Activated CD8-positive, alpha-beta memory T cell treated with anti-CD3 and anti-CD28 coated beads for 36 hours (primary cell): ENCODE data around the gene ATP2B1. TPM values are rescaled to one million over a fixed set of nuclear protein-coding genes. Genes with fewer than 3 reads are reported as not detected.
"Not testable (repeated sequence)": the region's sequence is repeated elsewhere in the genome, so short reads cannot be mapped to it uniquely, and the experiment has no call there.

ENCODE experiments used
- CTCF ChIA-PET: fragments of 350-600 bp; sonication (Branson Sonifier 250); formaldehyde crosslinking; loops from one replicate; lab custom pipeline; 2021; ENCODE audit warnings: antibody characterized with exemption; lab: Charles Lee
- POLR2A ChIA-PET: fragments of 350-600 bp; sonication (Branson Sonifier 250); formaldehyde crosslinking; loops from one replicate; lab custom pipeline; 2021; ENCODE audit warnings: antibody characterized with exemption; lab: Charles Lee
- total RNA-seq, 2 experiments: library from RNA; stranded (reverse); gene quantifications; one replicate each; pipeline ENCODE4 v1.2.3, GENCODE V29; 2021

Gene ATP2B1
- 10 to 100 TPM; 30.6 to 32.2 TPM for total RNA-seq

- ChIA-PET CTCF (interaction anchor here (0.6 to 1.3 kb wide), 6 partner anchors 47 to 240 kb away, joined by 3 to 6 read pairs (median 3); no protein-coding TSS in a partner anchor), POLR2A (interaction anchor here (0.5 to 2.0 kb wide), 7 partner anchors 8 to 183 kb away, joined by 3 to 8 read pairs (median 4); partner anchors contain the start of gene POC1B)
These were observed at the start of gene ATP2B1 for GRCh38 chr12:89708565-89709156. ATP2B1 (minus strand) TSS chr12:89708838; CDS start chr12:89655886, 52,952 bp downstream.

- POLR2A ChIA-PET, CTCF ChIA-PET: not testable (repeated sequence)
These were observed 49.3 kb upstream of the ATP2B1 start for GRCh38 chr12:89757987-89758386.

GRCh38 chr12:89756585-89757398, 48.2 kb upstream of the ATP2B1 start:
- ChIA-PET CTCF (interaction anchor here (1.0 kb wide), 1 partner anchor 47 kb away, joined by 3 read pairs; the partner anchor contains the start of gene ATP2B1), POLR2A (interaction anchor here (0.6 kb wide), 2 partner anchors 12 to 121 kb away, joined by 4 to 6 read pairs; no protein-coding TSS in a partner anchor)

DNA sequence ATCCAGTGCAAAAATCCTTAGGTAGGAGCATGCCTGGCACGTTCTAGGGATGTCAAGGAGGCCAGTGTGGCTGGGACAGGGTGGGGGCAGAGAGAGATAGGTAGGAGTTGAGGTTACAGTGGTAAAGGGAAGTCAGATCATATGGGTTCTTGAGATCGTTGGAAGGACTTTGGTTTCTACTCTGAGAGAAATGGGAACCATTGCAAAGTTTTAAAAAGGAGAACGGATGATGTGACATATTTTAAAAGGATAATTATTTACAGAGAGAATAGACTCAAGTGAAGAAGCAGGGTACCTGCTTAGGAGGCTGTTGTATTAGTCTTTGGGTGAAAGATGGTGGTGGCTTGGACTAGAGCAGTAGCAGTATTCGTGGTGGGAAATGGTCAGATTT, 47.6 kb upstream of the ATP2B1 start:
- POLR2A ChIA-PET = no interaction called here
- CTCF ChIA-PET = interaction anchor here (1.0 kb wide), 1 partner anchor 47 kb away, joined by 3 read pairs; the partner anchor contains the start of gene ATP2B1

- CTCF ChIA-PET = no interaction called here
- POLR2A ChIA-PET = no interaction called here
These were observed 45.4 kb upstream of the ATP2B1 start for GRCh38 chr12:89753997-89754396.

- POLR2A ChIA-PET = no interaction called here
These were observed 43.7 kb upstream of the ATP2B1 start for GRCh38 chr12:89752341-89752740.

DNA sequence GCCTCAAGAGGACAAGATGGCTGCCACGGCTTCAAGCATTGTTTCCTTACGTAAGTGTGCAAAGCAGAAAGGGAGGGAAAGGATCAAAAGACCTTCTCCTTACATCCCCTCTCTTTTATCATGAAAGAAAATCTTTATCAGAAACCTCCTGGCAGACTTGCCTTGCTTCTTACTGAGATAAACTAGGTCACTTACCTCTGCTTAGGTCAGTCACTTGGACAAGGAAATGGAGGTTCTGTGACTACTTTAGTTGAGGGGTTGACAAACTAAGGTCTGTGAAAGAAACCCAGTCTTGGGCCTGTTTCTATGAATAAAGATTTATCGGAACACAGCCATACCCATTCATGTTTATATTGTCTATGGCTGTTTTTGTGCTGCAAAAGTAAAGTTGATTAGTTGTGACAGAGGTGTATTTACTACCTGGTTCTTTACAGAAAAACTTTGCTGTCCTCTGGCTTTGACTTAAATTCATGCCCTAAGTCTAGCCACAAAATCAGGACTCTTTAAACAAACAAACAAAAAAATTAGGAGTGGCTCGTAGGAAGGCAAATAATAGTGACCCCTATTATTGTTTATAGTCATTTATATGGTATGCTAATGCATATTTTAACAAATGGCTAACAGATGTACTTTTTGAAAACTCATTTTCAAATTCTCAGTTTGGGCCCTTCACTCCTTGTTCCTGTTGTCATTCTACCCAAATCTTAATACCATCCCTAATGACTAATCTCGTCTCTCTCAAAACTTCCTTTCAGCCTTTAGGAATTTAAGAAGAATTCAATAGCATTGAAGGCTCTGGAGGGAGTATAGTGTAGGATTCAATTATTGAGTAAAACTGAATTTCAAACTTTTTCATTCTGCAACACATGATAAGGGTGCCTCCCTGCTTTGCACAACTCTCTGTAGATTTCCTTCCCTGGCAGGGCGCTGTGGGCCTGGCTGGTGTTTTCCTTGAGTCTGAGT, 42.0 kb upstream of the ATP2B1 start:
- POLR2A ChIA-PET = no interaction called here
- CTCF ChIA-PET = no interaction called here

More at GRCh38 chr12:89752341-89752740, 43.7 kb upstream of the ATP2B1 start:
- CTCF ChIA-PET = no interaction called here

DNA sequence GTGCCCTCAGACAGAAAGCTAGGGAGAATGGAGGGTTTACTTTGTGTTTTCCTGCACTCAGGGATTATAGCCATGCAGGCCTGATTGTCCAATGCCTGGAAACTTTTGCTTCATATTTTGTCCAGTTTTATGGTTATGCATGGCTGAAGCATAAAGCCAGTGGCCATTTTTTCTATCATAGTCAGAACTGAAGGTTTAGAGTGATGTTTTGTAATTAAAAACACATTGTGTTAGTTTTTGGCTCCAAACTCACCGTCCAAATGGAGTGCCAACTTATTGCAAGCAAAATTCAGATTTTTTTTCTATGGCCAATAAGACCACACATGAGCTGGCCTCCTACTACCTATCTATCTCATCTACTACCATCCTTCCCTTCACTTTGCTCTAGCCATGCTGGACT, 40.2 kb upstream of the ATP2B1 start:
- POLR2A ChIA-PET = no interaction called here
- CTCF ChIA-PET = no interaction called here

GRCh38 chr12:89745286-89745685, 36.6 kb upstream of the ATP2B1 start:
- ChIA-PET POLR2A (no interaction called here), CTCF (no interaction called here)

- POLR2A ChIA-PET = no interaction called here
These were observed 33.8 kb upstream of the ATP2B1 start for GRCh38 chr12:89742337-89743022.

GRCh38 chr12:89740943-89741342, 32.3 kb upstream of the ATP2B1 start:
- POLR2A ChIA-PET = no interaction called here

More at GRCh38 chr12:89742337-89743022, 33.8 kb upstream of the ATP2B1 start:
- CTCF ChIA-PET = no interaction called here

GRCh38 chr12:89736995-89737394, 28.4 kb upstream of the ATP2B1 start:
- CTCF ChIA-PET = no interaction called here

More at GRCh38 chr12:89740943-89741342, 32.3 kb upstream of the ATP2B1 start:
- CTCF ChIA-PET = no interaction called here

GRCh38 chr12:89733579-89734201, 25.1 kb upstream of the ATP2B1 start:
- POLR2A ChIA-PET = no interaction called here
- CTCF ChIA-PET = no interaction called here

More at GRCh38 chr12:89736995-89737394, 28.4 kb upstream of the ATP2B1 start:
- POLR2A ChIA-PET = no interaction called here

- POLR2A ChIA-PET = no interaction called here
- CTCF ChIA-PET = no interaction called here
These were observed 23.9 kb upstream of the ATP2B1 start for GRCh38 chr12:89732522-89732921.

DNA sequence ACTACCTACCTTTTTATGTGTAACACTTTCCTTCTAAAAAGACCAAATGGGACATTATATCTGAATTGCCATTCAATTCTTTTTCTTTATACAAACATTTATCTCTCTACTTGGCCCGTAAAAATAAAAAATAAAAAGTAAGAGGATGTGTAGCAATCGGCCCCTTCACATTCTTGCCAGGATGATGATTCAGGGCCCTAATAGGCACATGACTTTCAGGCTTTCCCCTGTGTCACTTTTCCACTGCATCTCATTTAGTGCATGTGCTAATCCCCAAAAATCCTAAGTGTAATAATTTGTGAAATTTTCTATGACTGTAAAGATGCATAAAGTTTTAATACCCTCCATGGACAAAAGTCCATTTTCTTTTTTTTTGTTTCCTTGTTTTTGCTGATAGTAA, 23.0 kb upstream of the ATP2B1 start:
- POLR2A ChIA-PET = no interaction called here
- CTCF ChIA-PET = no interaction called here

DNA sequence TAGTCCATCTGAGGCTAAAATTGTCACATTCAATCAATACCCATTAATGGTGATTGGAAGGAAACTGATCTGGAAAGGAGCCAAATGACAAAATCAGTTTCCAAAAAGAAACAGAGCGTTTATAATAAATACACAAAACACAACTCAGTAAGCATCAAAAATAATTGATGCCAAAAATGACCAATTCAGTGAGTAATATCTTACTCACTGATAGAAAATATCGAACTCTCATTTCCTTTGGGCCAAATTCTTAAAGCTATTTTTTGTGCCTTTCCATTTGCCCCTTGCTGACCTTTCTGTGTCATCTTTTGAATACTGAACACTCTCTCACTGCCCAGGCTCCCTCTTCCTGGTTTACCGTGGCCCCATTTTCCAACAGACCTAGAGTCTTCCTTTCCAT, 22.5 kb upstream of the ATP2B1 start:
- CTCF ChIA-PET = no interaction called here
- POLR2A ChIA-PET = no interaction called here

DNA sequence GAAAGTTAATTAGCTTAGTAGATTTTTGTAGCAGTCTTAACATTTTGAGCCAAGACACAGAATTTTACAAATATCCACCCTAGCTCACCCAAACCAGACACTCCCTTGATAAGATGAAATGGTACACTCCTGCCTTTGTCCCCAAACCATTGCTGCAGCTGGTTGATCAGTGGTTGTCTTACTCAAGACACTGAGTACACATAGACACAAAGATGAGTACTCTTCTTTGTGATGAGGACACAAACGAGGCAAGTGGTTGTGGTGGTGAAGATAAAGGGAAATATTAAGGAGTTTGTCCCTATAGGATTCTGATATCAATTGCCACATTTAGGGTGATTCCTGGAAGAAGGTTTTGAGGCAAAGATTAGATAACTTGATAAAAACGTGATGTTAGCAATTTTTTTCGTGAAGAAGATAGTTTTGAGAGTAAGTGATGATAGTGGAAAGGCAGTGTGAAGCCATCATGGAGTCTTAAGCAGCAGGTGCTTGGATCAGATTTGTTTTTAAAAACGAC, 21.4 kb upstream of the ATP2B1 start:
- ChIA-PET POLR2A (no interaction called here), CTCF (no interaction called here)

DNA sequence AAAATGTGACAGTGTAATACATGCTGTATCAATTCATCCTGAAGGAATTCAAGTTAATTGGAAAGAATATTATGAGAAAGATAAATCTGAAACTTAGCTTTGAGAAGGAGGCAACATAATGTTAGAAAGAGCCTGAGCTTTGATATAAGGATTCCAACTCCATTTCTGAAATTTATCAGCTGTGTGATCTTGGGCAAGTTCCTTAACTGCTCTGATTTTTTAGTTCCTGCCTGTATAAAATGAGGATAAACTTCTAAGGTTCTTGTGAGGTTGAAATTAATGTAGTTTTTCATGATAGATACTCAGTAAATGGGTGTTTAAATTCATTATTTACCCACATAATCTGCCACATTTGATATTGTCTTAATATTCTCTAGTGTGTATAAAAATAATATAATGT, 14.6 kb upstream of the ATP2B1 start:
- POLR2A ChIA-PET = no interaction called here
- CTCF ChIA-PET = no interaction called here
